SK-N-SH treated with all-trans-retinoic acid at 6 μM for 48 hours (cell line): ENCODE measurements around the gene MTMR6.

Source experiments
- ATAC-seq: fragments of 200-7000 bp; cut with Tn5 transposase; 3 replicates; pipeline ENCODE4 v1.9.1; 2020; ENCODE audit warnings: mild to moderate bottlenecking, moderate library complexity
- ARNTL ChIP-seq: fragments of 450-650 bp; formaldehyde crosslinking; IDR thresholded peaks from 2 replicates; pipeline ENCODE4 v1.5.0; 2020; ENCODE audit warnings: low read depth, mild to moderate bottlenecking, moderate library complexity, borderline replicate concordance
- BACH2 ChIP-seq: fragments of 250-450 bp; sonication (Bioruptor Pico); IDR thresholded peaks from 2 replicates; pipeline ENCODE4 v1.9.0; 2021; ENCODE audit warnings: mild to moderate bottlenecking, borderline replicate concordance
- CSDC2 ChIP-seq: fragments of 250-450 bp; sonication (Bioruptor Pico); IDR thresholded peaks from 2 replicates; pipeline ENCODE4 v1.5.0; 2020; ENCODE audit warnings: mild to moderate bottlenecking, moderate library complexity
- CSRNP3 ChIP-seq: fragments of 250-450 bp; sonication (Bioruptor Pico); IDR thresholded peaks from 2 replicates; pipeline ENCODE4 v1.5.1; 2021; ENCODE audit warnings: mild to moderate bottlenecking, moderate library complexity
- ESRRG ChIP-seq: fragments of 250-450 bp; sonication (Bioruptor Pico); IDR thresholded peaks from 2 replicates; pipeline ENCODE4 v1.6.1; 2021; ENCODE audit warnings: mild to moderate bottlenecking
- GLIS3 ChIP-seq: fragments of 250-450 bp; sonication (Bioruptor Pico); IDR thresholded peaks from 2 replicates; pipeline ENCODE4 v1.5.0; 2020; ENCODE audit warnings: mild to moderate bottlenecking, moderate library complexity
- ISL1 ChIP-seq: fragments of 250-450 bp; sonication (Bioruptor Pico); IDR thresholded peaks from 2 replicates; pipeline ENCODE4 v2.1.2; 2022; ENCODE audit warnings: mild to moderate bottlenecking, moderate library complexity
- OSR1 ChIP-seq: fragments of 250-450 bp; sonication (Bioruptor Pico); IDR thresholded peaks from 2 replicates; pipeline ENCODE4 v1.8.0; 2022; ENCODE audit warnings: moderate library complexity, mild to moderate bottlenecking, inconsistent platforms
- PATZ1 ChIP-seq: fragments of 250-450 bp; sonication (Bioruptor Pico); IDR thresholded peaks from 2 replicates; pipeline ENCODE4 v1.8.0; 2020; ENCODE audit warnings: mild to moderate bottlenecking, moderate library complexity, borderline replicate concordance
- RARB ChIP-seq: fragments of 250-450 bp; sonication (Bioruptor Pico); IDR thresholded peaks from 2 replicates; pipeline ENCODE4 v1.8.0; 2021; ENCODE audit warnings: mild to moderate bottlenecking, moderate library complexity
- SNAI2 ChIP-seq: fragments of 250-450 bp; sonication (Bioruptor Pico); IDR thresholded peaks from 2 replicates; pipeline ENCODE4 v1.5.0; 2020; ENCODE audit warnings: mild to moderate bottlenecking, moderate library complexity
- TCF4 ChIP-seq: fragments of 250-450 bp; sonication (Bioruptor Pico); IDR thresholded peaks from 2 replicates; pipeline ENCODE4 v1.8.0; 2021; ENCODE audit warnings: mild to moderate bottlenecking, moderate library complexity, borderline replicate concordance
- TOX ChIP-seq: fragments of 250-450 bp; sonication (Bioruptor Pico); IDR thresholded peaks from 2 replicates; pipeline ENCODE4 v1.8.0; 2021; ENCODE audit warnings: mild to moderate bottlenecking, moderate library complexity, borderline replicate concordance
- ZFP3 ChIP-seq: fragments of 250-450 bp; sonication (Bioruptor Pico); IDR thresholded peaks from 2 replicates; pipeline ENCODE4 v1.5.0; 2020; ENCODE audit warnings: mild to moderate bottlenecking, moderate library complexity
- ZFP30 ChIP-seq: fragments of 450-650 bp; formaldehyde crosslinking; IDR thresholded peaks from 2 replicates; pipeline ENCODE4 v1.5.0; 2022; ENCODE audit warnings: mild to moderate bottlenecking, moderate library complexity
- ZNF565 ChIP-seq: fragments of 450-650 bp; formaldehyde crosslinking; conservative IDR thresholded peaks from 2 replicates; pipeline ENCODE4 v1.5.0; 2020; ENCODE audit warnings: low read depth, mild to moderate bottlenecking, moderate library complexity
- ZNF70 ChIP-seq: fragments of 450-650 bp; formaldehyde crosslinking; IDR thresholded peaks from 2 replicates; pipeline ENCODE4 v1.5.0; 2020; ENCODE audit warnings: mild to moderate bottlenecking, moderate library complexity
- TF ChIP-seq, protein P1 (sequence below): fragments of 250-450 bp; sonication (Bioruptor Pico); IDR thresholded peaks from 2 replicates; pipeline ENCODE4 v1.5.1; 2020; ENCODE audit warnings: low read depth, mild to moderate bottlenecking, moderate library complexity
- TF ChIP-seq, protein P2 (sequence below): fragments of 250-450 bp; sonication (Bioruptor Pico); IDR thresholded peaks from 2 replicates; pipeline ENCODE4 v1.8.0; 2021; ENCODE audit warnings: low read depth, mild to moderate bottlenecking, moderate library complexity, borderline replicate concordance
- TF ChIP-seq, protein P3 (sequence below): fragments of 250-450 bp; sonication (Bioruptor Pico); IDR thresholded peaks from 2 replicates; pipeline ENCODE4 v1.5.0; 2020; ENCODE audit warnings: mild to moderate bottlenecking, moderate library complexity

Gene MTMR6

DNA sequence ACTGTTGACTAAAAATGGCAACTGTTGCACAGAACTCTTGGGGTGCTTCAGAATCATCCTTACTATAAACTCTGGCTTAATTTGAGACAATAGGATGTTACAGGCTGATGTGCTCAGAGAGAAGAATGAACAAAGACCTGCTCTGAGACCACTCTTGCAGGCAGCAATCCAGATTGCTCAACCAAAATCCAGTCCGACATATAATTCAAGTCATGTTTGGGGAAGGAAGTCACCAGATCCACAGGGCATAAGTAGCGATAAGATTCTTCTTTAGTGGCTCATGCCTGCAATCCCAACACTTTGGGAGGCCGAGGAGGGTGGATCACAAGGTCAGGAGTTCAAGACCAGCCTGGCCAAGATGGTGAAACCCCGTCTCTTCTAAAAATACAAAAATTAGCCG is 20.6 kb downstream of the MTMR6 start:
- no peak for ATAC-seq

DNA sequence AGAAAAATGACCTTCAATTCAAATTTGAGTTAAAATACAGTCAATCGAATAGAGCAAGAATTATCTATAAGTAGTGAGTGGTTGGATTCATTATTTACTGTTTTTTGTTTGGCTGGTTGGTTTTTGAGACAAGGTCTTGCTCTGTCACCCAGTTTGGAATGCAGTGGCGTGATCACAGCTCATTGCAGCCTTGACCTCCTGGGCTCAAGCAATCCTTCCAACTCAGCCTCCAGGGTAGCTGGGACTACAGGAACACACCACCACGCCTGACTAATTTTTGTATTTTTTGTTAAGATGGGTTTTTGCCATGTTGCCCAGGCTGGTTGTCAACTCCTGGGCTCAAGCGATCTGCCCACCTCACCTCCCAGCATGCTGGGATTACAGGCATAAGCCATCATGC is 25.0 kb downstream of the MTMR6 start:
- TF ChIP-seq, protein P1, sequence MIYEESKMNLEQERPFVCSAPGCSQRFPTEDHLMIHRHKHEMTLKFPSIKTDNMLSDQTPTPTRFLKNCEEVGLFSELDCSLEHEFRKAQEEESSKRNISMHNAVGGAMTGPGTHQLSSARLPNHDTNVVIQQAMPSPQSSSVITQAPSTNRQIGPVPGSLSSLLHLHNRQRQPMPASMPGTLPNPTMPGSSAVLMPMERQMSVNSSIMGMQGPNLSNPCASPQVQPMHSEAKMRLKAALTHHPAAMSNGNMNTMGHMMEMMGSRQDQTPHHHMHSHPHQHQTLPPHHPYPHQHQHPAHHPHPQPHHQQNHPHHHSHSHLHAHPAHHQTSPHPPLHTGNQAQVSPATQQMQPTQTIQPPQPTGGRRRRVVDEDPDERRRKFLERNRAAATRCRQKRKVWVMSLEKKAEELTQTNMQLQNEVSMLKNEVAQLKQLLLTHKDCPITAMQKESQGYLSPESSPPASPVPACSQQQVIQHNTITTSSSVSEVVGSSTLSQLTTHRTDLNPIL = no peak
- TF ChIP-seq CSDC2 (CRISPR knock-in tag) (no peak), TOX (CRISPR knock-in tag) (no peak), RARB (CRISPR knock-in tag) (no peak), BACH2 (CRISPR knock-in tag) (no peak), ZNF70 (CRISPR knock-in tag) (no peak), ISL1 (no peak)
- TF ChIP-seq, protein P2, sequence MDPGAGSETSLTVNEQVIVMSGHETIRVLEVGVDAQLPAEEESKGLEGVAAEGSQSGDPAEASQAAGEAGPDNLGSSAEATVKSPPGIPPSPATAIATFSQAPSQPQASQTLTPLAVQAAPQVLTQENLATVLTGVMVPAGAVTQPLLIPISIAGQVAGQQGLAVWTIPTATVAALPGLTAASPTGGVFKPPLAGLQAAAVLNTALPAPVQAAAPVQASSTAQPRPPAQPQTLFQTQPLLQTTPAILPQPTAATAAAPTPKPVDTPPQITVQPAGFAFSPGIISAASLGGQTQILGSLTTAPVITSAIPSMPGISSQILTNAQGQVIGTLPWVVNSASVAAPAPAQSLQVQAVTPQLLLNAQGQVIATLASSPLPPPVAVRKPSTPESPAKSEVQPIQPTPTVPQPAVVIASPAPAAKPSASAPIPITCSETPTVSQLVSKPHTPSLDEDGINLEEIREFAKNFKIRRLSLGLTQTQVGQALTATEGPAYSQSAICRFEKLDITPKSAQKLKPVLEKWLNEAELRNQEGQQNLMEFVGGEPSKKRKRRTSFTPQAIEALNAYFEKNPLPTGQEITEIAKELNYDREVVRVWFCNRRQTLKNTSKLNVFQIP (CRISPR knock-in tag) = no peak
- no peak for ATAC-seq

More for the DNA sequence above, 20.6 kb downstream of the MTMR6 start:
- no peak for TF ChIP-seq TCF4 (CRISPR knock-in tag)
- no peak for TF ChIP-seq ZNF565
- TF ChIP-seq ZNF70 (CRISPR knock-in tag) = no peak

- TF ChIP-seq GLIS3 (no peak), ZNF565 (no peak), ZFP30 (CRISPR knock-in tag) (no peak), BACH2 (CRISPR knock-in tag) (no peak), CSDC2 (CRISPR knock-in tag) (no peak), PATZ1 (CRISPR knock-in tag) (no peak), ESRRG (no peak), ZFP3 (CRISPR knock-in tag) (no peak), ZNF70 (CRISPR knock-in tag) (no peak), RARB (CRISPR knock-in tag) (no peak), CSRNP3 (CRISPR knock-in tag) (no peak)
- TF ChIP-seq, protein P3, sequence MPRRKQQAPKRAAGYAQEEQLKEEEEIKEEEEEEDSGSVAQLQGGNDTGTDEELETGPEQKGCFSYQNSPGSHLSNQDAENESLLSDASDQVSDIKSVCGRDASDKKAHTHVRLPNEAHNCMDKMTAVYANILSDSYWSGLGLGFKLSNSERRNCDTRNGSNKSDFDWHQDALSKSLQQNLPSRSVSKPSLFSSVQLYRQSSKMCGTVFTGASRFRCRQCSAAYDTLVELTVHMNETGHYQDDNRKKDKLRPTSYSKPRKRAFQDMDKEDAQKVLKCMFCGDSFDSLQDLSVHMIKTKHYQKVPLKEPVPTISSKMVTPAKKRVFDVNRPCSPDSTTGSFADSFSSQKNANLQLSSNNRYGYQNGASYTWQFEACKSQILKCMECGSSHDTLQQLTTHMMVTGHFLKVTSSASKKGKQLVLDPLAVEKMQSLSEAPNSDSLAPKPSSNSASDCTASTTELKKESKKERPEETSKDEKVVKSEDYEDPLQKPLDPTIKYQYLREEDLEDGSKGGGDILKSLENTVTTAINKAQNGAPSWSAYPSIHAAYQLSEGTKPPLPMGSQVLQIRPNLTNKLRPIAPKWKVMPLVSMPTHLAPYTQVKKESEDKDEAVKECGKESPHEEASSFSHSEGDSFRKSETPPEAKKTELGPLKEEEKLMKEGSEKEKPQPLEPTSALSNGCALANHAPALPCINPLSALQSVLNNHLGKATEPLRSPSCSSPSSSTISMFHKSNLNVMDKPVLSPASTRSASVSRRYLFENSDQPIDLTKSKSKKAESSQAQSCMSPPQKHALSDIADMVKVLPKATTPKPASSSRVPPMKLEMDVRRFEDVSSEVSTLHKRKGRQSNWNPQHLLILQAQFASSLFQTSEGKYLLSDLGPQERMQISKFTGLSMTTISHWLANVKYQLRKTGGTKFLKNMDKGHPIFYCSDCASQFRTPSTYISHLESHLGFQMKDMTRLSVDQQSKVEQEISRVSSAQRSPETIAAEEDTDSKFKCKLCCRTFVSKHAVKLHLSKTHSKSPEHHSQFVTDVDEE (CRISPR knock-in tag) = no peak
- TF ChIP-seq, protein P2 (CRISPR knock-in tag) = no peak
- no peak for ATAC-seq
Measured at GRCh38 chr13:25253702-25254101, 33.6 kb downstream of the MTMR6 start.

GRCh38 chr13:25252752-25253151 is 34.5 kb downstream of the MTMR6 start:
- TF ChIP-seq ZFP30 (CRISPR knock-in tag) (no peak), OSR1 (CRISPR knock-in tag) (no peak), ARNTL (CRISPR knock-in tag) (no peak), ZFP3 (CRISPR knock-in tag) (no peak), TCF4 (CRISPR knock-in tag) (no peak), SNAI2 (CRISPR knock-in tag) (no peak), BACH2 (CRISPR knock-in tag) (no peak), ISL1 (no peak)
- TF ChIP-seq, all 23 proteins: peak for 0
- ATAC-seq = no peak
